ENCODE measurements around the gene SORL1-AS1. TPM values are rescaled to one million over a fixed set of nuclear protein-coding genes. Genes with fewer than 3 reads are reported as not detected.

The SORL1-AS1 gene

GRCh38 chr11:121408830-121409229 is 43.9 kb downstream of the SORL1-AS1 start:
- Mint-ChIP-seq H3K27ac (no peak overlapping the region), H3K9me3 (peaks cover 0 to 5% of the 10 kb centered on the region in 2 donors), H3K36me3 (peaks cover 0 to 8% of the 10 kb centered on the region in 2 donors)
- DNase-seq (ENCODE audit: low spot score in 2 of 2): no peak
- no peak for ATAC-seq

GRCh38 chr11:121406291-121406690 is 46.5 kb downstream of the SORL1-AS1 start:
- Mint-ChIP-seq H3K36me3 (peaks cover 4 to 14% of the 10 kb centered on the region in 2 donors), H3K27ac (no peak overlapping the region), H3K9me3 (peaks cover 8 to 16% of the 10 kb centered on the region in 2 donors)
- DNase-seq (ENCODE audit: low spot score in 2 of 2): no peak
- ATAC-seq: no peak

GRCh38 chr11:121405646-121406045 is 47.1 kb downstream of the SORL1-AS1 start:
- ATAC-seq (no peak), DNase-seq (ENCODE audit: low spot score in 2 of 2) (no peak)
- Mint-ChIP-seq H3K27ac (no peak overlapping the region), H3K9me3 (peaks cover 8 to 16% of the 10 kb centered on the region in 2 donors), H3K36me3 (peaks cover 4 to 16% of the 10 kb centered on the region in 2 donors)

- DNase-seq (ENCODE audit: low spot score in 2 of 2) (no peak), ATAC-seq (no peak)
- Mint-ChIP-seq H3K27ac (no peak overlapping the region), H3K36me3 (peaks cover 0 to 4% of the 10 kb centered on the region in 2 donors), H3K9me3 (peaks cover 0 to 8% of the 10 kb centered on the region in 2 donors)
Measured at GRCh38 chr11:121394785-121395184, 58.0 kb downstream of the SORL1-AS1 start.

GRCh38 chr11:121393855-121394254 is 58.9 kb downstream of the SORL1-AS1 start:
- no peak for DNase-seq (ENCODE audit: low spot score in 2 of 2)
- H3K36me3 Mint-ChIP-seq: no peaks in the 10 kb centered on the region
- H3K27ac Mint-ChIP-seq: no peak overlapping the region
- ATAC-seq: no peak
- H3K9me3 Mint-ChIP-seq: peaks cover 0 to 4% of the 10 kb centered on the region in 2 donors

GRCh38 chr11:121391914-121392313 is 60.9 kb downstream of the SORL1-AS1 start:
- H3K27ac Mint-ChIP-seq: peak overlapping the region in 1 of 2 donors; percentile 15

GRCh38 chr11:121389651-121390050 is 63.1 kb downstream of the SORL1-AS1 start:
- no peak for ATAC-seq
- H3K27ac Mint-ChIP-seq: no peak overlapping the region
- peaks cover 0 to 4% of the 10 kb centered on the region in 2 donors for H3K9me3 Mint-ChIP-seq
- H3K36me3 Mint-ChIP-seq: no peaks in the 10 kb centered on the region
- DNase-seq (ENCODE audit: low spot score in 2 of 2): no peak

More at GRCh38 chr11:121391914-121392313, 60.9 kb downstream of the SORL1-AS1 start:
- no peaks in the 10 kb centered on the region for H3K36me3 Mint-ChIP-seq
- ATAC-seq (no peak), DNase-seq (ENCODE audit: low spot score in 2 of 2) (no peak)
- peaks cover 0 to 4% of the 10 kb centered on the region in 2 donors for H3K9me3 Mint-ChIP-seq

Other genes with a start within 250 kb of the SORL1-AS1 start
- 10 to 100 TPM; 19.5 to 37.2 TPM for gene SC5D, start 160.2 kb downstream of the SORL1-AS1 start, total RNA-seq
- 100 to 1,000 TPM in 1 of 2 donors, 10 to 100 TPM in 1; 90.4 to 139 TPM for gene SORL1, start 653 bp downstream of the SORL1-AS1 start, total RNA-seq

Data from activated naive CD4-positive, alpha-beta T cell treated with anti-CD3 and anti-CD28 coated beads, Interleukin-2, amount 50 U/mL, for 72 hours (primary cell).